Dedifferentiated amniotic fluid mesenchymal stem cell (primary cell): ENCODE data around the gene ZG16.

ENCODE experiments used
- DNase-seq: peaks from one replicate; pipeline ENCODE4 v3.0.0-alpha.2; 2016; ENCODE audit errors: extremely low spot score

The ZG16 gene

GRCh38 chr16:29825145-29826044, 47.3 kb downstream of the ZG16 start:
- DNase-seq: no peak

GRCh38 chr16:29826342-29826695, 48.3 kb downstream of the ZG16 start:
- no peak for DNase-seq

- no peak for DNase-seq
Measured at GRCh38 chr16:29830774-29831173, 52.7 kb downstream of the ZG16 start.

- no peak for DNase-seq
Measured at GRCh38 chr16:29831490-29831889, 53.4 kb downstream of the ZG16 start.
